ENCODE measurements around the gene LRRC17. TPM values are rescaled to one million over a fixed set of nuclear protein-coding genes. Genes with fewer than 3 reads are reported as not detected.
"Not testable (repeated sequence)": the region's sequence is repeated elsewhere in the genome, so short reads cannot be mapped to it uniquely, and the experiment has no call there.

The LRRC17 gene
- total RNA-seq, 2 donors from 2014 or later: 1.4 to 11.1 TPM

- intact Hi-C loops (cut with DNase I): no loop called here
- no peak for DNase-seq (ENCODE audit: low spot score)
These were observed 17.2 kb upstream of the LRRC17 start for GRCh38 chr7:102895602-102896001.

- DNase-seq (ENCODE audit: low spot score): no peak
- intact Hi-C loops (cut with DNase I): no loop called here
These were observed 16.2 kb upstream of the LRRC17 start for GRCh38 chr7:102896585-102896984.

DNA sequence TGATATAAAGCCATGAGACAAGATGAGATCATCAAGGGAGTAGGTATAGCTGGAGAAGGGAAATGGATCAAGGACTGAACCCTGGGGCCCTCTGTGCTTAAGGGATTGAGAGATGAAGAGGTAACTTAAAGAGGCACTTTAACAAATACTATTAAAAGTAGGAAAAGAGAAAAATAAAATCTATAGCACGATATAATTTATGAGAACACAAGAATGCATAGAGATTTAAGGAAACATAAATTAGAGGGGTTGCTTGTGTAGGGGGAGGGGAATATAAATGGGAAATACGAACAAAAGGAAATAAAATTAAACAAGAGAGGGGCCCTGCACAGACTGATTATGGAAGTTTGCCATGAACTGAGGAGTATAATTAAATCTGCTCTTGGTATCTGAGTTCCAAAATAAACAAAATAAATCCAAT, 15.6 kb upstream of the LRRC17 start:
- DNase-seq (ENCODE audit: low spot score): no peak
- intact Hi-C loops (cut with DNase I): no loop called here

DNA sequence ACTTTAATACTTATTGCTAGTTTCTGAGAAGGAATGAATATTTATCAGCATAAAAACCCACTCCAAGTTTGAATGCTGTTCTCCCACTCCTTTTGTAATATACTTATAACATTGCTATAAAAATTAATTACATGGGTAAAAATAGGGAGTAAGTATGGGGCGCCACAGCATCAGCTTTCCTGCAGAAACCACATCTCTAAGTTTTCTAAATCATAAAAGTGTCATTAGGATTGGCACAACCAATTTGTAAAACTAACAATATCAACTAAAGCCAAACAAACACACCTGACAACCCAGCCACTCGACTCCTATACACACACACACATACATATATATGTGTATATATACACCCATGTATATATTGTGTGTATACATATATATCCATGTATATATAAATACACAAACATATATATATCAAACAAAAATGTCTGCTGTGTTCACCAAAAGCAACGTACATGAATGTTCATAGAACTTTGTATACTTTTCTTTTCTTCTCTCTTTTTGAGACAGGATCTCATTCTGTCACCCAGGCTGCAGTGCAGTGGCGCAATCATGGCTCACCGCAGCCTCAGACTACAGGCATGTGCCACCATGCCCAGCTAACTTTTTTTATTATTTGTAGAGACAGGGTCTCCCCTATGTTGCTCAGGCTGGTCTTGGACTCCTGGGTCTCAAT, 14.8 kb upstream of the LRRC17 start:
- intact Hi-C loops (cut with DNase I): no loop called here

GRCh38 chr7:102898532-102898859, 14.3 kb upstream of the LRRC17 start:
- DNase-seq (ENCODE audit: low spot score): no peak
- intact Hi-C loops (cut with DNase I): no loop called here

More for the DNA sequence above, 14.8 kb upstream of the LRRC17 start:
- DNase-seq (ENCODE audit: low spot score): no peak

DNA sequence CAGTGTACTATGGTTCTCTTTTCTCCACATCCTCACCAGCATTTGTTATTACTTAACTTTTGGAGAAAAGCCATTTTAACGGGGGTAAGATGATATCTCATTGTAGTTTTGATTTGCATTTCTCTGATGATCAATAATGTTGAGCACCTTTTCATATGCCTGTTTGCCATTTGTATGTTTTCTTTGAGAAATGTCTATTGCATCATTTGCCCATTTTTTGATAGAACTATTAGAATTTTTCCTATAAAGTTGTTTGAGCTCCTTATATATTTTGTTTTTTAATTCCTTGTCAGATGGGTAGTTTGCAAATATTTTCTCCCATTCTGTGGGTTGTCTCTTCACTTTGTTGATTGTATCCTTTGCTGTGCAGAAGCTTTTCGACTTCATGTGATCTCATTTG, 10.7 kb upstream of the LRRC17 start:
- DNase-seq (ENCODE audit: low spot score); intact Hi-C loops (cut with DNase I): not testable (repeated sequence)

- DNase-seq (ENCODE audit: low spot score); intact Hi-C loops (cut with DNase I): not testable (repeated sequence)
These were observed 9.2 kb upstream of the LRRC17 start for GRCh38 chr7:102903576-102903975.

- no peak for DNase-seq (ENCODE audit: low spot score)
- intact Hi-C loops (cut with DNase I): no loop called here
These were observed 4.1 kb upstream of the LRRC17 start for GRCh38 chr7:102908676-102909075.

- intact Hi-C loops (cut with DNase I): no loop called here
- no peak for DNase-seq (ENCODE audit: low spot score)
These were observed 1.0 kb downstream of the LRRC17 start for GRCh38 chr7:102913826-102914225.

DNA sequence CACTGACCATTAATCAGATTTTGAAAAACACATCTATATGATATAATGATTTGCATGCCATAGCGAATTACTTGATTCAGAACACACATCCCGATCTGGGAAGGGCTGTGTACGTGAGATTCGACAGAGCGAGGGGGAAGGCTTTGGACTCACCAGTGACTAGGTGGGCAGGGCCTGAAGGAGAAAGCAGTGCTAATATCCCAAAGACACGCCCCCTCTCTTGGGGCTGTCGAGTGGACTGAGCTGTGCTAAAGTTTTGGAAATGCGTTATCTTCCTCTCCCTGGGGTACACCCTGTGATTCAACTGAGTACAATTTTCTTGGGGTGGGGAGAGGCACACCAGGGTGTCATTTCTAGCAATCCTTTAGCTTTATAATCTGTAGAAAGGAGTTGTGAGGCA, 1.8 kb downstream of the LRRC17 start:
- intact Hi-C loops (cut with DNase I): no loop called here
- DNase-seq (ENCODE audit: low spot score): peak; percentile 88

- intact Hi-C loops (cut with DNase I): no loop called here
- no peak for DNase-seq (ENCODE audit: low spot score)
These were observed 3.6 kb downstream of the LRRC17 start for GRCh38 chr7:102916426-102916825.

GRCh38 chr7:102916881-102917280, 4.1 kb downstream of the LRRC17 start:
- no peak for DNase-seq (ENCODE audit: low spot score)
- intact Hi-C loops (cut with DNase I): no loop called here

DNA sequence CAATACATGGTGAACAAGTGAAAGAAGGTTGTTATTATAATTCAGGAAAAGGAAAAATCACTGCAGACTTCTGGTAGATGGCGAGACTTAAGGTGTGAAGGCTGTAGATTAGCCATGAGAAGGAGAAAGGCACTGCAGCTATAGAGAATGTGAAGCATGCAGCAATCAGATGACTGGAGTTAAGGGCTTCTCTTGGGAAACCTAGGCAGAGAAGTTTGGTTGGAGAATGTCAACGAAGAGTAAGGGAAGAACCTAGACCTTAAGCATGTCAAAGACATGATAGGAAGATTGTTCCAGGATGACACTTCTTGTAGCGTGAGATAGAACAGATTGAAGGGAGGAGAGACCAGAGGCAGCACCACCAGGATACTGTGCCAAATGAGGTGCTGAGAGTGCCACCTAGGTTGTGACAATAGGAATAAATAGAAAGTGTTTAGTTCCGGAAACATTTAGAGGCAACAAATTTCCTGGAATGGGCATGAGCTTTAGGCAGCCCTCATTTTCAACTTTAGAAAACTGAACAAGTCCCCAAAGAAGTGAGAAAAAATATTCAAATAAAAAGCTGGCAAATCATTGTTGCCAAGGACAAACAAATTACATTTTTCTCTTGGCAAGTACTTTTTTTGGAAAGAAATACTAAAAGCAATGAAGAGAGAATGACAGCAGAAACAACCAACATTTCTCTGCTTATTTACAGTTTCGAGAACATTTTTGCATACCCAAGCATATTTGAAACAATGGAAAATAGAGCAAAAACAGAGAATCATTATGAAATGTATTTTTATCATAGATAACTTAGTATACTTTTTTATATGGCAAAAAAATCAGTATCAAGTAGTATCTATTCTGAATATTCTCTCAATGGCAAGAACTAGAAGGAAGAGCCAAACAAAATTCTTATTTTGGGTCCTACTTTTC, 4.9 kb downstream of the LRRC17 start:
- DNase-seq (ENCODE audit: low spot score): no peak
- intact Hi-C loops (cut with DNase I): no loop called here

DNA sequence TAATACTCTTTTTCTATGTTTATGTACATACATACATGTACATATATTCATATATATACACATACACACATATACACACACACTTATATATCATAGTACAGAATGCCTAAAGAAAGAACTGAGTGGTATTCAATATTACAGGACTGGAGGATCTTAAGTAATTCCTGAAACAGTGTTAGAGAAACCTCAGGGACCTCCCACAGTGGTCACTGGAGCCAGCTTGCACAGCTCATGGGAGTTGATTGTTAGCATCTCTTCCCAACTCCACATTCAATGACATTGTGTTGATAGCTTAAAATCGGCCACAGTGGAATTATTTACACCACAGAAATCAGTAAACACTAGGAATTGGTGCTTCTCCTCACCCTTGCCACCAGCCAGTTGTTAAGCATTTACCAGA, 6.0 kb downstream of the LRRC17 start:
- intact Hi-C loops (cut with DNase I): no loop called here
- no peak for DNase-seq (ENCODE audit: low spot score)

GRCh38 chr7:102925976-102926782, 13.4 kb downstream of the LRRC17 start:
- DNase-seq (ENCODE audit: low spot score): no peak
- intact Hi-C loops (cut with DNase I): no loop called here

DNA sequence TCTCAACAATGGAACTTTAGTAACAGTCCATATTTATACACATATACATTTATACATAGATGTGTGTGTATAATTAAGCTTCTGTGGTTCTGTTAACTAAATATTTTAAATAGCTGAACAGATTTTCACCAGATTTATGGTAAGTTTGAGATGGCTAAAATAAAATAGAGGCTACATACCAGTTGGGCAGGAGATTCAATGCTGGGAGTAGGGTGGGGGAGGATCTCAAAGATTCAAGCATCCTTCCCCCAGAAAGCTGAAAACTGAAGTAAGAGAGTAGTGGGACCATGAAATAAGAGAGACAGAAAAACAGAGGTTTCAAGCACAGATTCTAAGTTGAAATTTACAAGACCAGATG, 14.0 kb downstream of the LRRC17 start:
- intact Hi-C loops (cut with DNase I): no loop called here

GRCh38 chr7:102927312-102927933, 14.6 kb downstream of the LRRC17 start:
- intact Hi-C loops (cut with DNase I): no loop called here
- DNase-seq (ENCODE audit: low spot score): no peak

More for the DNA sequence above, 14.0 kb downstream of the LRRC17 start:
- DNase-seq (ENCODE audit: low spot score): no peak

- intact Hi-C loops (cut with DNase I): no loop called here
- DNase-seq (ENCODE audit: low spot score): no peak
These were observed 19.0 kb downstream of the LRRC17 start for GRCh38 chr7:102931757-102932156.

DNA sequence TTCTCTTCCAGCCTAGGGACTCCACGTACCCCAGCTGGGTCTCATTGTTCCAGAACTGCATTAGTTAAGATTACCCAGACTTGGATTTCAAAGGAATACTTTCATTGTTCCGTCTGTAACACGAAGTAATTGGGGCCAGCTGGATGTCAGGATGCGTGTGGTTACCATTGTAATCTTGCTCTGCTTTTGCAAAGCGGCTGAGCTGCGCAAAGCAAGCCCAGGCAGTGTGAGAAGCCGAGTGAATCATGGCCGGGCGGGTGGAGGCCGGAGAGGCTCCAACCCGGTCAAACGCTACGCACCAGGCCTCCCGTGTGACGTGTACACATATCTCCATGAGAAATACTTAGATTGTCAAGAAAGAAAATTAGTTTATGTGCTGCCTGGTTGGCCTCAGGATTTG, 21.0 kb downstream of the LRRC17 start:
- intact Hi-C loops (cut with DNase I): no loop called here

GRCh38 chr7:102934239-102934638, 21.4 kb downstream of the LRRC17 start:
- DNase-seq (ENCODE audit: low spot score): no peak
- intact Hi-C loops (cut with DNase I): no loop called here

More for the DNA sequence above, 21.0 kb downstream of the LRRC17 start:
- peak; percentile 94 for DNase-seq (ENCODE audit: low spot score)
